ENCODE results near the gene OR56A1.

OR56A1 gene

GRCh38 chr11:5986885-5987284 lies 43.7 kb downstream of the OR56A1 start, which contains the start of gene OR52L1:
Gene OR52L1 (minus strand): TSS chr11:5986985. CDS start chr11:5986930, 55 bp downstream.
- DNase-seq: no peak

DNA sequence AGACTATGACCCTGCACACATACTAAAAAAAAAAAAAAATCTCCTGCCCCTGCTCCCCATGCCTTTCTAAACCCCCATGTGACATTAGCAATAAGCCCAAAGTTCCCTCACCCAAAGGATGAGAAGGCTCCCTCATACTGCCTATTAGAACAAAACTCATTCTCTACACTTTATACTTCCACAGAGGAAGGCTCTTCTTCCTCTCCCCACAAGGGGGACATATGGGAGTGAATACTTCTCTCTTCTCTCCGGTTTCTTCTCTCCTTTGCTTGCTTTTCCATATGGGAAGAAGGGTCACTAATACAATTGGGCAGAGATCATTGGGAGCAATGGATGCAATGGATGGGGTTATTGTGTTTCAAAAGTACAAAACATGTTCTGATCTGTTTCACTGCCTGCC lies 47.1 kb downstream of the OR56A1 start:
- no peak for DNase-seq

- DNase-seq: no peak
Observed at GRCh38 chr11:5973530-5973929, 57.0 kb downstream of the OR56A1 start.
